HFF-Myc (cell line): ENCODE measurements around the gene F13A1.

Experiments used
- DNase-seq: peaks from one replicate; pipeline ENCODE4 v3.0.0-alpha.2; 2011; ENCODE audit warnings: low read depth; ENCODE audit errors: extremely low read depth
- H3K4me3 ChIP-seq: replicated peaks from 2 replicates; pipeline ENCODE4 v1.5.1; 2011; ENCODE audit warnings: low read depth, mild to moderate bottlenecking, control low read depth, low read length
- TF ChIP-seq, protein P1 (sequence below): IDR thresholded peaks from 2 replicates; pipeline ENCODE4 v1.5.1; 2012; ENCODE audit warnings: mild to moderate bottlenecking, low read depth, low read length, control low read depth; ENCODE audit errors: missing control alignments

F13A1 gene

DNA sequence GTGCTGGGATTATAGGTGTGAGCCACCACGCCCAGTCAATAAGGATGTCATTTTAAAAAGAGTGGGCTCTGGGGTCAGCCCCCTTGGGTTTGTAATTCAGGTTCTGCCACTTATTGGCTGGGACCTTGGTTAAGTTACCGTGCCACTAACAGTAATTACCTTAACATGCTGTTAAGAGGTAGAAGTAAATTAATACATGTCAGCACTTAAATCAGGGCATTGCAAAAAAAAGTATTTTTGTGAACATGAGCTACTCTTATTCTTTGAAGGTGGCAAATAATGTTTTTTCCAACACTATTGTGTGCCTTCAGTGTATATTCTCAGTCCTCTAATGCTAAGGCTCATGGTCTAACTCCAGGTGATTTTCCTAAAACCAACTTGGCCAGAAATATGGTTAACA, 109.5 kb downstream of the F13A1 start:
- H3K4me3 ChIP-seq, result no peak overlapping the region
- TF ChIP-seq, protein P1, sequence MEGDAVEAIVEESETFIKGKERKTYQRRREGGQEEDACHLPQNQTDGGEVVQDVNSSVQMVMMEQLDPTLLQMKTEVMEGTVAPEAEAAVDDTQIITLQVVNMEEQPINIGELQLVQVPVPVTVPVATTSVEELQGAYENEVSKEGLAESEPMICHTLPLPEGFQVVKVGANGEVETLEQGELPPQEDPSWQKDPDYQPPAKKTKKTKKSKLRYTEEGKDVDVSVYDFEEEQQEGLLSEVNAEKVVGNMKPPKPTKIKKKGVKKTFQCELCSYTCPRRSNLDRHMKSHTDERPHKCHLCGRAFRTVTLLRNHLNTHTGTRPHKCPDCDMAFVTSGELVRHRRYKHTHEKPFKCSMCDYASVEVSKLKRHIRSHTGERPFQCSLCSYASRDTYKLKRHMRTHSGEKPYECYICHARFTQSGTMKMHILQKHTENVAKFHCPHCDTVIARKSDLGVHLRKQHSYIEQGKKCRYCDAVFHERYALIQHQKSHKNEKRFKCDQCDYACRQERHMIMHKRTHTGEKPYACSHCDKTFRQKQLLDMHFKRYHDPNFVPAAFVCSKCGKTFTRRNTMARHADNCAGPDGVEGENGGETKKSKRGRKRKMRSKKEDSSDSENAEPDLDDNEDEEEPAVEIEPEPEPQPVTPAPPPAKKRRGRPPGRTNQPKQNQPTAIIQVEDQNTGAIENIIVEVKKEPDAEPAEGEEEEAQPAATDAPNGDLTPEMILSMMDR, result no peak
- no peak for DNase-seq

- H3K4me3 ChIP-seq, result no peak overlapping the region
- TF ChIP-seq, protein P1, result no peak
- DNase-seq, result no peak
Measured at GRCh38 chr6:6202886-6203285, 117.6 kb downstream of the F13A1 start.

DNA sequence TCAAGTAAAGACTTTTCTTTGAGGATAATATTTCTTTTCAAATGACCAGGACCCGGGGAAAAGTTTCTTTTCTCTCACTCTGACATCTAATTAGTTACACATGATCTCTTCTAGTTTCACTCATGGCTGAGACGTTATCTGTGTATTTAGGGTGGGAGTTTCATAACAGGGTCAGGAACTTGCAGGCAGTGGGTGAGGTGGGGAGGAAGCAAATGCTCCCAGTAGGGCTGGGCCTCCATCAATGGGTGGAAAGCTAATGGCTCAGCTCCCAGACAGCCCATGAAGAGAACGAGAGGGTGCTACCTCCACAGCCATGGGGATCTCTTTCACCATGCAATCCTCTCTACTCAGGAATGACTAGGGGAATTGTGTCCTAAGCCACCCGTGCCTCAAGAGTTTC, 119.3 kb downstream of the F13A1 start:
- H3K4me3 ChIP-seq, result no peak overlapping the region
- DNase-seq, result no peak

GRCh38 chr6:6199678-6200077, 120.8 kb downstream of the F13A1 start:
- no peak overlapping the region for H3K4me3 ChIP-seq
- no peak for DNase-seq
- TF ChIP-seq, protein P1, result no peak

More for the DNA sequence above, 119.3 kb downstream of the F13A1 start:
- TF ChIP-seq, protein P1, result no peak

GRCh38 chr6:6196762-6197161, 123.7 kb downstream of the F13A1 start:
- no peak overlapping the region for H3K4me3 ChIP-seq
- TF ChIP-seq, protein P1, result no peak
- DNase-seq, result no peak

- H3K4me3 ChIP-seq, result no peak overlapping the region
- TF ChIP-seq, protein P1, result no peak
- DNase-seq, result no peak
Measured at GRCh38 chr6:6195080-6195479, 125.4 kb downstream of the F13A1 start.

- TF ChIP-seq, protein P1, result no peak
- no peak for DNase-seq
- H3K4me3 ChIP-seq, result no peak overlapping the region
Measured at GRCh38 chr6:6193221-6193745, 127.2 kb downstream of the F13A1 start.
